22Rv1 (cell line): ENCODE data around the gene TYMP.

Source experiments
- H3K27ac ChIP-seq: fragments of 450-650 bp; 2 replicates; pipeline ENCODE4 v1.5.1; 2017
- ZFX ChIP-seq: fragments of 450-650 bp; IDR thresholded peaks from 2 replicates; pipeline ENCODE4 v1.6.1; 2017; ENCODE audit warnings: antibody characterized with exemption, borderline replicate concordance
- TF ChIP-seq, protein P1 (sequence below): fragments of 450-650 bp; IDR thresholded peaks from 2 replicates; pipeline ENCODE4 v1.5.1; 2017; ENCODE audit warnings: mild to moderate bottlenecking

TYMP gene

DNA sequence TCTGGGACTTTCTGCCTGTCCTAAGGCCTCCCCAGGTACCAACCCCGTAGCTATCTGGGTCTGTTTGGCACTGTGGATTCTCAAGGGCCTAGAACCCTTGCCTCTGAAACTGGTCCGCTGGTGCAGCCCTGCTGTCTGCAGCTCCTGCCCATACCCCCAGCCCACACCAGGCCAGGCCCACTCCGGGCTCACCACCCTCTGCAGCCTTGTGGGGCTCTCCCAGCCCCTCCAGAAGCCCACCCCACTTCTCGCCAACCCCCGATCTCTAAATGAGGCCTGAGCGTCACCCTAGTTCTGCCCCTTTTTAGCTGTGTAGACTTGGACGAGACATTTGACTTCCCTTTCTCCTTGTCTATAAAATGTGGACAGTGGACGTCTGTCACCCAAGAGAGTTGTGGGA lies 20.6 kb upstream of the TYMP start:
- no peak for TF ChIP-seq ZFX
- TF ChIP-seq, protein P1, sequence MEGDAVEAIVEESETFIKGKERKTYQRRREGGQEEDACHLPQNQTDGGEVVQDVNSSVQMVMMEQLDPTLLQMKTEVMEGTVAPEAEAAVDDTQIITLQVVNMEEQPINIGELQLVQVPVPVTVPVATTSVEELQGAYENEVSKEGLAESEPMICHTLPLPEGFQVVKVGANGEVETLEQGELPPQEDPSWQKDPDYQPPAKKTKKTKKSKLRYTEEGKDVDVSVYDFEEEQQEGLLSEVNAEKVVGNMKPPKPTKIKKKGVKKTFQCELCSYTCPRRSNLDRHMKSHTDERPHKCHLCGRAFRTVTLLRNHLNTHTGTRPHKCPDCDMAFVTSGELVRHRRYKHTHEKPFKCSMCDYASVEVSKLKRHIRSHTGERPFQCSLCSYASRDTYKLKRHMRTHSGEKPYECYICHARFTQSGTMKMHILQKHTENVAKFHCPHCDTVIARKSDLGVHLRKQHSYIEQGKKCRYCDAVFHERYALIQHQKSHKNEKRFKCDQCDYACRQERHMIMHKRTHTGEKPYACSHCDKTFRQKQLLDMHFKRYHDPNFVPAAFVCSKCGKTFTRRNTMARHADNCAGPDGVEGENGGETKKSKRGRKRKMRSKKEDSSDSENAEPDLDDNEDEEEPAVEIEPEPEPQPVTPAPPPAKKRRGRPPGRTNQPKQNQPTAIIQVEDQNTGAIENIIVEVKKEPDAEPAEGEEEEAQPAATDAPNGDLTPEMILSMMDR = no peak
- no peak overlapping the region for H3K27ac ChIP-seq

DNA sequence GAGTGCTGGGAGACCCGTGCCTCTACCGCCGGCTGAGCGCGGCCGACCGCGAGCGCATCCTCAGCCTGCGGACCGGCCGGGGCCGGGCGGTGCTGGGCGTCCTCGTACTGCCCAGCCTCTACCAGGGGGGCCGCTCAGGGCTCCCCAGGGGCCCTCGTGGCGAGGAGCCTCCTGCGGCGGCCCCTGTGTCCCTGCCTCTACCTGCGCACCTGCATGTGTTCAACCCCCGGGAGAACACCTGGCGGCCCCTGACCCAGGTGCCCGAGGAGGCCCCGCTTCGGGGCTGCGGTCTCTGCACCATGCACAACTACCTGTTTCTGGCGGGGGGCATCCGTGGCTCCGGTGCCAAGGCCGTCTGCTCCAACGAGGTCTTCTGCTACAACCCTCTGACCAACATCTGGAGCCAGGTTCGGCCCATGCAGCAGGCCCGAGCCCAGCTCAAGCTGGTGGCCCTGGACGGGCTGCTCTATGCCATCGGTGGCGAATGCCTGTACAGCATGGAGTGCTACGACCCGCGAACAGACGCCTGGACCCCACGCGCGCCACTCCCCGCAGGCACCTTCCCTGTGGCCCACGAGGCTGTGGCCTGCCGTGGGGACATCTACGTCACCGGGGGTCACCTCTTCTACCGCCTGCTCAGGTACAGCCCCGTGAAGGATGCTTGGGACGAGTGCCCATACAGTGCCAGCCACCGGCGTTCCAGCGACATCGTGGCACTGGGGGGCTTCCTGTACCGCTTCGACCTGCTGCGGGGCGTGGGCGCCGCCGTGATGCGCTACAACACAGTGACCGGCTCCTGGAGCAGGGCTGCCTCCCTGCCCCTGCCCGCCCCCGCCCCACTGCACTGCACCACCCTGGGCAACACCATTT lies 19.3 kb upstream of the TYMP start:
- no peak overlapping the region for H3K27ac ChIP-seq
- TF ChIP-seq ZFX = no peak

DNA sequence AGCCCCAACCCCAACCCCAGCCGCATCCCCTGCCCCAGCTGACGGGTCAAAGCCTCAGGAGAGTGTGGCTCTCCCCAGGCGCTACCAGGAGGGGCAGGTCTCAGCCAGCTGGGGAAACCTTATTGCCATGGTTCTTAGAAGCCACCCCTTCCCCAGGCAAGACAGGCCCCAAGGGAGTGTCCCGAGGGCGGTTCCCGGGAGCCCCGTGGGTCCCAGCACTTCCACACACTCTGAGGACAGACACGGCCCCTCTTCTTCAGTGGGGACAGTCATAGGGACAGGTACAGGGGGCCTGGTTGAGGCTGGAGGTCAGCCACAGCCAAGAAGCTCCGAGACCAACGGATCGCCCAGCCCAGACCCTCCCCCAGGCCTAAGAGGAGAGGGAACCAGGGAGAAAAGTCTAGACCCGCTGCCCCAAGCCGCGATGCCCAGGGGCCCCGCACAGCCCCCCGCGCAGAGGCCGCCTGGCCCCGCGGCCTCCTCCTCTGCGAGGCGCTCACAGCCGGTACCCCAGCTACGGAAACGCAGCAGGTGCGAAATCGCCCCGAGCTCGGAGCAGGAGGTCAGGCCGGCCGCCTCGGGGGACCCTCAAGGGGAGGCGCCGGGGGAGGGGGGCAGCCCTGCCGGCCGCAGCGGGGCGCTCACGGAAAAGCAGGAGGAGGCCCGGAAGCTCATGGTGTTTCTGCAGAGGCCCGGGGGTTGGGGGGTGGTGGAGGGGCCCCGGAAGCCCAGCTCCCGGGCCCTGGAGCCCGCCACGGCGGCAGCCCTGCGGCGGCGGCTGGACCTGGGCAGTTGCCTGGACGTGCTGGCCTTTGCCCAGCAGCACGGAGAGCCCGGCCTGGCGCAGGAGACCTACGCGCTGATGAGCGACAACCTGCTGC lies 18.5 kb upstream of the TYMP start:
- TF ChIP-seq, protein P1 = no peak
- TF ChIP-seq ZFX = no peak
- H3K27ac ChIP-seq = no peak overlapping the region

DNA sequence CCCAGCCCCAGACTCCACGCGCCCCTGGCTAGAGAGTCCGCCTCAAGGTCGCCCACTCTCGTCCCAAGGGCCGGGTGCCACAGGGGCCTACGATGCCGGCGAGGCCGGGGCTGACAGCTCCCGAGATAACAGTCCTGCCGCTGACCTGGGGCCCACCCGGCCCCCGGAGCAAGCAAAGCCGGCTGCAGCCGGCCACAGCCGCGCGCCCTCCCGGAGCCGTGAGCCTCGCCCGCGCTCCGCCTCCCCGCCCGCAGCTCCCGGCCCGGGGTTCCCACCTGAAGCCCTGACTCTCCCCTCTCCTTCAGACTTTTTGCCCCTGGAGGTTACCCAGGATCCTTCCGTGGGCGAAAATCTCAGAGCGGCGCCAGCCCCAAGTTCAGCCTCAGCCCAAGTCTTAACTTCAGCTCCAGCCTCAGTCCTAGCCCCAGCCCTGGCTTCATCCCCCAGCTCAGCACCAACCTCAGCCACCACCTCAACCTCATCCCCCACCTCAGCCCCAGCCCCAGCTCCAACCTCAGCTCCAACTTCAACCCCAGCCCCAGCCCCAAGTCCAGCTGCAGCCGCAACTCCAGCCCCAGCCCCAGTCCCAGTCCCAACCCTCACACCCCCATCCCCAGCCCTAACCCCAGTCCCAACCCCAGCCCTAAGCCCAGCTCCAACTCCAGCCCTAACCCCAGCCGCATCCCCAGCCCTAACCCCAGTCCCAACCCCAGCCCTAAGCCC lies 17.6 kb upstream of the TYMP start:
- no peak overlapping the region for H3K27ac ChIP-seq
- TF ChIP-seq, protein P1 = no peak
- TF ChIP-seq ZFX = no peak

DNA sequence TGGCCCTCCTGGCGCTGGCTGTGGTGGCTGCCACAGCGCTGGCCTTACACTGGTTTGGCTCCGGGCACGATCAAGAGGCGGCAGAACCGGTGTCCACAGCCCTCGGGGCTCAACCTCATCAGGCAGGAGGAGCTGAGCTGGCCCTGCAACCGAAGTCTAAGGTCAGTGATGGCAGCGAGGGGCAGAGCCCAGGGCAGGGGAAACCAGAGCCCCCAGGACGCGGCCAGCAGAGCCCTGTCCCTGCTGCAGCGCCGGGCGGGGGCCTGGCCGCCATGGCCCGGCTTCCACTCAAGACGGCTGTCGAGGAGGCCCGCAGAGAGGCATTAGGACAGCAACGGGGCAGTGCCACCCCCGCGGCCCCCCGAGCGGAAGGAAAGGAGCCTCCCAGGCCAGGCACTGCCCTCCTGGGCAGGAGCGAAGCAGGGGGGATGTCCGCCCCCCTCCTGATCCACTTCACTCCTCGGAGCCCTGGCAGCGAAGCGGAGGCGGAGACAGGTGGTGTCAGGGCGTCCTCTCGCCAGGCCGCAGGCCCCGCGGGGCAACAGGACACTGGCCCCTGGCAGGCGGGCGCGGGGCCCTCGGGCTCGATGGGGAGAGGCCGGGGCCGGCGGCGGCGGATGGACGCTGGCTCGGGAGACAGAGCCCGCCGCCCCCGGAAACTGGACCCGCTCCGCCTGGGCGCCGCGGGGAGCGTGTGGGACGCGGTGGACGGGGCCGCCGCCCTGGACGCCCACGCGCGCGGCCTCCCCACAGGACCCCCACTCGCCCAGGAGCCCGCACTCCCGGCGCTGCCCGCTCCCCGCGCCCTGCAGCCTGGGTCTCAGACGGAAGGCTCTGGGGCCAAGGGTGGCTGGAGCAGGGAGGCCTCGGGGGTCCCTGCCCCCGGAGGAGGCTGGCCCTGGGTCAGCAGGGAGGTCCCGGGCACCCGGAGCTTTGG lies 16.8 kb upstream of the TYMP start:
- TF ChIP-seq, protein P1 = no peak
- TF ChIP-seq ZFX = no peak
- H3K27ac ChIP-seq = no peak overlapping the region

DNA sequence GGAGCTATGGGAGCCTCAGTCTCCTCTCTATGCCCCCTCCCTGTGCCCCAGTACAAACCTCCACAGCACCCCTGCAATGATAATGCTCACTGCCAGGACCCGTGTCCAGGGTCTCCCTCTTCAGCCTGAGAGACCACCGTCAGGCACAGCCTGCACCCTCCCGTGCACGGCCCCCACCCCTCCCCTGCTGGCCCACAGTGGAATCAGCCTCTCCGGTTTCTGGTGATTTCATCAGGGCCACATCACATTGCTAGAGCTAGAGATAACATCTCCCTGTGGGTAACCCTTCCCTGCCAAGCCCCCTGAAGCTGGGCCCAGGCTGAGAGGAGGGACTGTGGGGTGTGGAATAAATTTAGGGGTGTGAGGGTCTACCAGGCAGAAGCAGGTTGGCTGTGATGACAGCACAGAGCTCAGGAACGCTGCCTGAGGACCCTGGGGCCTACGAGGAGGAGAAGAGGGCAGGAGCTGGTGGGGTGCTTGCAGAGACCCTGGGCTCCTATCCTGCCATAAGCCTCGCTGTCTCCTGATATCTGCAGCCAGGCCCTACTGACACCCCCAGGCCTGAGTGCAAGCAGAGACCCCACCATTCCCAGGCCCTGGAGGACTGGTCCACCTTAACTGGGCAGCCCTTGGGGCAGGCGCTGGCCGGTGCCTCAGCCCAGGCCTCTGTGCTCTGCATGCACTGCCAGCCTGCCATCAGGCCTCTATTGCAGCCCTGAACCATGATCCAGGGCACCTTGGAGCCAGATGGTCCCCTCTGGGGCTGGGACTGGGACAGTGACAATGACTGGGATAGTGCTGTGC lies 15.9 kb upstream of the TYMP start, which contains the start of gene KLHDC7B:
KLHDC7B (plus strand) TSS at position 378 of the 804 bp plus-strand sequence; CDS start at position 723, 345 bp downstream.
- no peak for TF ChIP-seq ZFX
- TF ChIP-seq, protein P1 = no peak
- H3K27ac ChIP-seq = no peak within 1 kb of the TSS
